Endothelial cell of umbilical vein (primary cell): ENCODE measurements around the gene CSGALNACT2.

Experiments used
- CTCF ChIP-seq, 2 donors: IDR thresholded peaks; 1 replicate in 1 of 2; 2 replicates in 1 of 2; pipeline ENCODE4 v1.5.1; 2011; ENCODE audit warnings: low read length in 2 of 2, mild to moderate bottlenecking in 2 of 2, moderate library complexity in 2 of 2, control low read depth in 1 of 2, inconsistent platforms in 1 of 2, low read depth in 1 of 2; ENCODE audit not compliant: insufficient read depth in 1 of 2; ENCODE audit errors: extremely low read depth in 1 of 2
- EZH2 ChIP-seq: IDR thresholded peaks from 2 replicates; pipeline ENCODE4 v1.6.1; 2012; ENCODE audit warnings: borderline replicate concordance, low read depth, mild to moderate bottlenecking, moderate library complexity, low read length, inconsistent platforms; ENCODE audit not compliant: severe bottlenecking
- TF ChIP-seq, protein P1 (sequence below): IDR thresholded peaks from 2 replicates; pipeline ENCODE4 v1.6.1; 2011; ENCODE audit not compliant: insufficient read depth, insufficient read length

GRCh38 chr10:43122096-43122495 is 16.1 kb upstream of the CSGALNACT2 start:
- TF ChIP-seq EZH2 (no peak), CTCF (IDR thresholded peaks at IDR 0.05; ENCODE audit: extremely low read depth in 1 of 2, insufficient read depth in 1 of 2, low read depth in 1 of 2, low read length in 2 of 2) (no peak)
- TF ChIP-seq, protein P1, sequence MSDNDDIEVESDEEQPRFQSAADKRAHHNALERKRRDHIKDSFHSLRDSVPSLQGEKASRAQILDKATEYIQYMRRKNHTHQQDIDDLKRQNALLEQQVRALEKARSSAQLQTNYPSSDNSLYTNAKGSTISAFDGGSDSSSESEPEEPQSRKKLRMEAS = no peak
